Measurements from ENCODE around the gene BCAS1. TPM values are rescaled to one million over a fixed set of nuclear protein-coding genes. Genes with fewer than 3 reads are reported as not detected.

The BCAS1 gene
- total RNA-seq, 1 experiment from 2014 or later, result 1.2 TPM

DNA sequence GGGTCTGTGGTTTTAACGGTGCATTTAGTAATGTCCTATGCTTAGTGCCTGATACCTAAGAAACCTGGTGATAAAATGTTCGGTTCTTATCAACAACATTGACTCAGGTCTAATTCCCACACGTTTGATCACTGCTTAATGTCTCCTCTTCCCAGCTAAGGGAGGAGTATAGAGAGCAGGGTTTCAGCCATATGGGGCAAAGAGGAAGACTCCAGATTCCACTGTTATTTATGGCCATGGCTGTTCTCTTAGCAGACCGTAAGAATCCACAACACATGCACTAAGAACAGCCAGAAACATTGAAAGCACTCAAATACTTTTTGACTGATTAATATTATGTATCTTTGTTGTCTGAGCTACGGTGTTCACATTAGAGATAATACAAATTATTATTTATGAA is 112.1 kb downstream of the BCAS1 start:
- H3K9me3 ChIP-seq, result no peaks in the 10 kb centered on the region
- CTCF ChIA-PET, result interaction anchor here (0.7 to 2.0 kb wide), 2 partner anchors 18 to 60 kb away, joined by 4 to 8 read pairs; no protein-coding TSS in a partner anchor
- H3K4me3 Mint-ChIP-seq (ENCODE audit: unreplicated experiment), result no peak overlapping the region
- POLR2A ChIA-PET, result no interaction called here
- no peak for DNase-seq
- H3K27ac Mint-ChIP-seq (ENCODE audit: unreplicated experiment), result no peak overlapping the region
- H3K4me3 ChIP-seq (ENCODE audit: low read depth, low read length), result no peak overlapping the region
- no peaks in the 10 kb centered on the region for H3K36me3 ChIP-seq (ENCODE audit: control insufficient read depth, insufficient read depth, low read length)
- peaks cover 9% of the 10 kb centered on the region for H3K27me3 Mint-ChIP-seq (ENCODE audit: insufficient read depth, unreplicated experiment)
- no peaks in the 10 kb centered on the region for H3K4me1 Mint-ChIP-seq (ENCODE audit: low read depth, unreplicated experiment)
- H3K4me1 ChIP-seq, result peaks cover 4% of the 10 kb centered on the region; the same call in 1 of the 2 replicates
- TF ChIP-seq, protein P1, sequence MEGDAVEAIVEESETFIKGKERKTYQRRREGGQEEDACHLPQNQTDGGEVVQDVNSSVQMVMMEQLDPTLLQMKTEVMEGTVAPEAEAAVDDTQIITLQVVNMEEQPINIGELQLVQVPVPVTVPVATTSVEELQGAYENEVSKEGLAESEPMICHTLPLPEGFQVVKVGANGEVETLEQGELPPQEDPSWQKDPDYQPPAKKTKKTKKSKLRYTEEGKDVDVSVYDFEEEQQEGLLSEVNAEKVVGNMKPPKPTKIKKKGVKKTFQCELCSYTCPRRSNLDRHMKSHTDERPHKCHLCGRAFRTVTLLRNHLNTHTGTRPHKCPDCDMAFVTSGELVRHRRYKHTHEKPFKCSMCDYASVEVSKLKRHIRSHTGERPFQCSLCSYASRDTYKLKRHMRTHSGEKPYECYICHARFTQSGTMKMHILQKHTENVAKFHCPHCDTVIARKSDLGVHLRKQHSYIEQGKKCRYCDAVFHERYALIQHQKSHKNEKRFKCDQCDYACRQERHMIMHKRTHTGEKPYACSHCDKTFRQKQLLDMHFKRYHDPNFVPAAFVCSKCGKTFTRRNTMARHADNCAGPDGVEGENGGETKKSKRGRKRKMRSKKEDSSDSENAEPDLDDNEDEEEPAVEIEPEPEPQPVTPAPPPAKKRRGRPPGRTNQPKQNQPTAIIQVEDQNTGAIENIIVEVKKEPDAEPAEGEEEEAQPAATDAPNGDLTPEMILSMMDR (IDR thresholded peaks at IDR 0.05; ENCODE audit: insufficient read depth in 1 of 2, low read depth in 1 of 2, low read length in 1 of 2, severe bottlenecking in 1 of 2, unreplicated experiment in 1 of 2), result no peak
- peaks cover 2% of the 10 kb centered on the region; the same call in 1 of the 2 replicates for H3K27me3 ChIP-seq (replicated peaks; ENCODE audit: control insufficient read depth, insufficient read depth, low read length)
- H3K36me3 Mint-ChIP-seq (ENCODE audit: insufficient read depth, unreplicated experiment), result no peaks in the 10 kb centered on the region
- no peaks in the 10 kb centered on the region for H3K9me3 Mint-ChIP-seq (ENCODE audit: unreplicated experiment)
- intact Hi-C loops (cut with micrococcal nuclease; ENCODE audit: unreplicated experiment), result no loop called here
- no TSS peak for BruUV-seq (replicated peaks)

DNA sequence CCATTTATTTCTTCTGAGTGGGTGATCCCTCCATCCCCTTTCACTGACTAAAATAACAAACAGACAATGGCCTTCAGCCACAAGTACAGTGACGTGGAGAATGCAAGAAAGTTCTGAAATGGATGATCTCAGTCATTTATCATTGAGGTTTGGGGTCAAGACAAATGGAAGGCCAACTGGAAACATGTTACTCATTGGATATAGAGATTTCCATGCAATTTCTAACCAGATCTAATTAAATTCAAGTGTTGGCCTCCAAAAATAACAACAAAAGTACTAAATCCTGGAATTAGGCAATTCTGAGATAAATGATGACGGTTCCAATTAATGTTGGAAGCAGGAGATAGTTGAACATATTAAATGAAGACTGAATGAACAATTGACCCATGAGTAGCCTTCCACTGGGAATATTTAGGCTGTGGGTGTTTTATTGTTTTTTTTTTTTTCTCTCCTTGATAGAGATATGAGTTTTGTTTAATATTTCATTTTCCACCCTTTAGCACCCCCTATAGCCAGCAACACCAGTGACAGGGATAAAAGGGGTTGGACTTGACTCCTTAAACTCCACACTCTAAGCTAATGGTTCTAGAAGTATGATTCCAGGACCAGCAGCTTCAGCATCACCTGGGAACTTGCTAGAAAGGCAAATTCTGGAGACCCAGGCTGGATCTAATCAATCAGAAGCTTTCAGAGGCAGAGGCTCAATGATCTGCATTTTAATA is 112.8 kb downstream of the BCAS1 start:
- no peak overlapping the region for H3K27ac Mint-ChIP-seq (ENCODE audit: unreplicated experiment)
- no peak overlapping the region for H3K4me3 Mint-ChIP-seq (ENCODE audit: unreplicated experiment)
- H3K27me3 Mint-ChIP-seq (ENCODE audit: insufficient read depth, unreplicated experiment), result peaks cover 9% of the 10 kb centered on the region
- peaks cover 2% of the 10 kb centered on the region; the same call in 1 of the 2 replicates for H3K27me3 ChIP-seq (replicated peaks; ENCODE audit: control insufficient read depth, insufficient read depth, low read length)
- H3K4me1 ChIP-seq, result peaks cover 4% of the 10 kb centered on the region; the same call in 1 of the 2 replicates
- H3K4me1 Mint-ChIP-seq (ENCODE audit: low read depth, unreplicated experiment), result no peaks in the 10 kb centered on the region
- H3K9me3 Mint-ChIP-seq (ENCODE audit: unreplicated experiment), result no peaks in the 10 kb centered on the region
- H3K36me3 Mint-ChIP-seq (ENCODE audit: insufficient read depth, unreplicated experiment), result no peaks in the 10 kb centered on the region
- no peaks in the 10 kb centered on the region for H3K36me3 ChIP-seq (ENCODE audit: control insufficient read depth, insufficient read depth, low read length)
- intact Hi-C loops (cut with micrococcal nuclease; ENCODE audit: unreplicated experiment), result no loop called here
- CTCF ChIA-PET, result interaction anchor here (0.7 to 2.0 kb wide), 2 partner anchors 18 to 59 kb away, joined by 4 to 8 read pairs; no protein-coding TSS in a partner anchor
- POLR2A ChIA-PET, result no interaction called here
- TF ChIP-seq, protein P1 (IDR thresholded peaks at IDR 0.05; ENCODE audit: insufficient read depth in 1 of 2, low read depth in 1 of 2, low read length in 1 of 2, severe bottlenecking in 1 of 2, unreplicated experiment in 1 of 2), result peak in 1 of 2 experiments; percentile 8
- DNase-seq, result no peak
- H3K4me3 ChIP-seq (ENCODE audit: low read depth, low read length), result no peak overlapping the region
- H3K9me3 ChIP-seq, result 0 out of 2 replicates have a peak, but pooled peaks cover 1% of the 10 kb centered on the region
- no TSS peak for BruUV-seq (replicated peaks)

DNA sequence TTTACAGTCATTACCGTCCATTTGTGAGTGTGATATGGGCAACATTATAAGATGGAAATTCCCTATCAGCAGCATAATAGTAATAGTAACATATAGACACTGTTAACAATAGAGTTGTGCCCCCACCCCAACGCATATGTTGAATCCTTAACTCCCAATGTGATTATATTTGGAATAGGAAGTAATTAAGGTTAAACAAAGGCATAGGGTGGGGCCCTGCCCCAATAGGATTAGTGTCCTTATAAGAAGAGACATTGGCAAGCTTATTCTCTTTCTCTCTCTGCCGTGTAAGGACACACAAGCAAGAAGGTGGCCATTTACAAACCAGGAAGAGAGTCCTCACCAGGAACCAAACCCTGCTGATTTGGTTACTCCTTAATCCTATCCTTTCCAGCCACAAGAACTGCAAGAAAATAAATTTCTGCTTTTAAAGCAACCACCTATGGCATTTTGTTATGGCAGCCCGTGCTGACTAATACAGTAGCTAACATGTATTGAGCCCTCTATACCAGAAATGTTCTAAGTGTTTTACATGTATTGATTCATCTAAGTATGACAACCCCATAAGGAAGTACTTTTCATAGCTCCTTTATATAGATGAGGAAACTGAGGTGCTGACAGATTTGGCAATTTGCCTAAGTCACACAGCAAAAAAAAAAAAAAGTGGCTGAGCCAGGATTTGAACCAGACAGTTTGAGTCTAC is 114.2 kb downstream of the BCAS1 start:
- Histone ChIP-seq H3K4me3 (ENCODE audit: low read depth, low read length) (no peak overlapping the region), H3K27me3 (replicated peaks; ENCODE audit: control insufficient read depth, insufficient read depth, low read length) (peaks cover 2% of the 10 kb centered on the region; the same call in 1 of the 2 replicates), H3K36me3 (ENCODE audit: control insufficient read depth, insufficient read depth, low read length) (no peaks in the 10 kb centered on the region), H3K4me1 (peaks cover 4% of the 10 kb centered on the region; the same call in 1 of the 2 replicates), H3K9me3 (peaks cover 5% of the 10 kb centered on the region; the same call in 1 of the 2 replicates)
- no TSS peak for BruUV-seq (replicated peaks)
- TF ChIP-seq, protein P1 (IDR thresholded peaks at IDR 0.05; ENCODE audit: insufficient read depth in 1 of 2, low read depth in 1 of 2, low read length in 1 of 2, severe bottlenecking in 1 of 2, unreplicated experiment in 1 of 2), result no peak
- intact Hi-C loops (cut with micrococcal nuclease; ENCODE audit: unreplicated experiment), result no loop called here
- Mint-ChIP-seq H3K4me3 (ENCODE audit: unreplicated experiment) (no peak overlapping the region), H3K27me3 (ENCODE audit: insufficient read depth, unreplicated experiment) (peaks cover 3% of the 10 kb centered on the region), H3K27ac (ENCODE audit: unreplicated experiment) (no peak overlapping the region), H3K4me1 (ENCODE audit: low read depth, unreplicated experiment) (no peaks in the 10 kb centered on the region), H3K36me3 (ENCODE audit: insufficient read depth, unreplicated experiment) (no peaks in the 10 kb centered on the region), H3K9me3 (ENCODE audit: unreplicated experiment) (peaks cover 10% of the 10 kb centered on the region)
- DNase-seq, result no peak
- ChIA-PET CTCF (no interaction called here), POLR2A (no interaction called here)
